ENCODE data around the gene WNT7A.

The WNT7A gene

GRCh38 chr3:13870902-13871301, 9.0 kb downstream of the WNT7A start:
- no peak for TF ChIP-seq CTCF (IDR thresholded peaks at IDR 0.05; ENCODE audit: insufficient read depth, missing control alignments)
- DNase-seq (ENCODE audit: insufficient read length, low spot score) (no peak), FAIRE-seq (no peak)

GRCh38 chr3:13869761-13870343, 10.0 kb downstream of the WNT7A start:
- DNase-seq (ENCODE audit: insufficient read length, low spot score): no peak
- no peak for TF ChIP-seq CTCF (IDR thresholded peaks at IDR 0.05; ENCODE audit: insufficient read depth, missing control alignments)

GRCh38 chr3:13868844-13869724, 10.8 kb downstream of the WNT7A start:
- no peak for FAIRE-seq
- no peak for DNase-seq (ENCODE audit: insufficient read length, low spot score)
- no peak for TF ChIP-seq CTCF (IDR thresholded peaks at IDR 0.05; ENCODE audit: insufficient read depth, missing control alignments)

More at GRCh38 chr3:13869761-13870343, 10.0 kb downstream of the WNT7A start:
- FAIRE-seq: no peak

- DNase-seq (ENCODE audit: insufficient read length, low spot score) (no peak), FAIRE-seq (no peak)
- TF ChIP-seq CTCF (IDR thresholded peaks at IDR 0.05; ENCODE audit: insufficient read depth, missing control alignments): no peak
Measured at GRCh38 chr3:13867732-13868131, 12.1 kb downstream of the WNT7A start.

- no peak for DNase-seq (ENCODE audit: insufficient read length, low spot score)
Measured at GRCh38 chr3:13866041-13866965, 13.6 kb downstream of the WNT7A start.

GRCh38 chr3:13865581-13865980, 14.3 kb downstream of the WNT7A start:
- FAIRE-seq: no peak
- no peak for TF ChIP-seq CTCF (IDR thresholded peaks at IDR 0.05; ENCODE audit: insufficient read depth, missing control alignments)

More at GRCh38 chr3:13866041-13866965, 13.6 kb downstream of the WNT7A start:
- TF ChIP-seq CTCF (IDR thresholded peaks at IDR 0.05; ENCODE audit: insufficient read depth, missing control alignments): no peak
- FAIRE-seq: no peak

More at GRCh38 chr3:13865581-13865980, 14.3 kb downstream of the WNT7A start:
- no peak for DNase-seq (ENCODE audit: insufficient read length, low spot score)

Data from D721Med (cell line).